NCI-H748 (cell line): ENCODE results near the gene RPS23.
"Not testable (repeated sequence)": the region's sequence is repeated elsewhere in the genome, so short reads cannot be mapped to it uniquely, and the experiment has no call there.

Source experiments
- DNase-seq: peaks from one replicate; lab custom pipeline; 2025; ENCODE audit not compliant: unreplicated experiment; lab: John Stamatoyannopoulos, UW

Gene RPS23

DNA sequence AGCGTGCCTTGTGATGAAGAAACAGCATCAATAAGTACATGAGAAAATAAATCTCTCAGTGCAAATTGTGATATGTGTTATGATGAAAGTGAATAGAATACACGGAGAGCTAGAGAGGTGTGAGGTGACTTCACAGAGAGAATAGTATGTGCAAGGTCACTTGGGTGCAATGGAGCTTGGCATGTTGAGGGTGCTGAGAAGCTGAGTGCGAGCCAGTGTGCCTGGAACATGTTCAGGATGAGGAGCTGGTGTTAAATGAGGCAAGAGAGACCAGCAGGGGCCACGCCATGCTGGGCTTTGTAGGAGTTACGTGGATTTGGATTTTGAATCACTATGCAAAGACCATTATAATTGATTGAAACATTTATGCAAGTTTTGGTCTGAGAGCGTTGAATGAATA is 12.8 kb upstream of the RPS23 start:
- DNase-seq: no peak

DNA sequence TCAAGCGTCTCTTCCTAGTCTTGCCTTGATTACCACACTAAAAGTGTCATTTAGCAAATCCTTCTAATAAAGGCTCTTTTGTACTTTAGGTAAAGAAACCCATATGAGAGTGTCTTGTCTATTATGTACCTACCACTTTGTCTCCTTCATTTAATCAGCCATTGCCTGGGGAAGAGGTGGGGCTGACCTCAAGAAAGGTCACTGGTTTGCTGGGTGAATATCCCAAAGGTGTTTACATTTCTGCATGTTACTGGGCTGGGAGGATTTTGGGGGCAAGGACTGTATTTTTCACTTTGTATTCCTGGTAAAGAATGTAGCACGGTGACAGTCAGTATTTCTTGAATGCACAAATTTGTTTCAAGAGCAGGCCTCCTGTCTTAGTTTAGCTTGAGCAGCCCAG is 11.9 kb upstream of the RPS23 start:
- DNase-seq: no peak

DNA sequence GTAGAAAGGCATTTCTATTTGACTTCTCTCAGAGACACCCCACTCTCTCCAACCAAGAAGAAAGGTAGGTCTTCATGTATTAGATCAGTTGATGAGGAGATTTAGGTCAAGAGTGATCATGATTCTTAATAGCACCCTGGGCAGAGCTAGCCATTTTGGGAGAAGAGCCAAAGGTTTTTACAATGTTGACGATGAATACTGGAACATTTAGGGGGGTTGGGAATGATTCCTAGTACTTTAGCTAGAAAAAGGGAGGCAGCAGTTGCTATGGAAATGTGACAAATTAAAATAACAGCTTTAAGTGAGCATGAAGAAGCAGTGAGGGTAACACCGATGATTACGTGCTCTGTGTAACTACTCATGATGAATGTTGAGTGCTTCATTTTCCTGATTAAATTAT is 9.5 kb upstream of the RPS23 start:
- DNase-seq: no peak

DNA sequence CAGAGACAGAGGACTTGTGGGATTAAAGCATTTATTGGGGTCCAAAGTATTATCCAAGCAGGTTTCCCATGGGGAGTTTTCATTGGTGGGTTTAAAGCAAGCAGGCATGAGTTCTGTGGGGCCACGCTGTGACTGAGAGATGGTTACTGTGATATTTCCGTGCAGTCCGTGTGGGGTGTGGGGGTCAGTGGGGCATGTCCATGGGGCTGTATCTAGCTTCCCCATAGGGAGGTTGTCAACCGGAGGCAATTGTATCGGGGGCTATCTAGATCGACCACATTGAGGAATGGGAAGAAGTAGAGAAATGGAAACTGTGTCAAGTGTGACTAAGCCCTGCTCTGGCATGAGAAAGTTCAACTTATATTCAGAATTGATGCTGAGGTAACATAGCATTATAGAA is 7.1 kb upstream of the RPS23 start:
- DNase-seq: no peak

- DNase-seq: no peak
Observed at GRCh38 chr5:82283893-82284292, 5.7 kb upstream of the RPS23 start.

- DNase-seq: no peak
Observed at GRCh38 chr5:82278711-82279370, 687 bp upstream of the RPS23 start.

GRCh38 chr5:82277613-82277986 is 554 bp downstream of the RPS23 start:
- DNase-seq: no peak

DNA sequence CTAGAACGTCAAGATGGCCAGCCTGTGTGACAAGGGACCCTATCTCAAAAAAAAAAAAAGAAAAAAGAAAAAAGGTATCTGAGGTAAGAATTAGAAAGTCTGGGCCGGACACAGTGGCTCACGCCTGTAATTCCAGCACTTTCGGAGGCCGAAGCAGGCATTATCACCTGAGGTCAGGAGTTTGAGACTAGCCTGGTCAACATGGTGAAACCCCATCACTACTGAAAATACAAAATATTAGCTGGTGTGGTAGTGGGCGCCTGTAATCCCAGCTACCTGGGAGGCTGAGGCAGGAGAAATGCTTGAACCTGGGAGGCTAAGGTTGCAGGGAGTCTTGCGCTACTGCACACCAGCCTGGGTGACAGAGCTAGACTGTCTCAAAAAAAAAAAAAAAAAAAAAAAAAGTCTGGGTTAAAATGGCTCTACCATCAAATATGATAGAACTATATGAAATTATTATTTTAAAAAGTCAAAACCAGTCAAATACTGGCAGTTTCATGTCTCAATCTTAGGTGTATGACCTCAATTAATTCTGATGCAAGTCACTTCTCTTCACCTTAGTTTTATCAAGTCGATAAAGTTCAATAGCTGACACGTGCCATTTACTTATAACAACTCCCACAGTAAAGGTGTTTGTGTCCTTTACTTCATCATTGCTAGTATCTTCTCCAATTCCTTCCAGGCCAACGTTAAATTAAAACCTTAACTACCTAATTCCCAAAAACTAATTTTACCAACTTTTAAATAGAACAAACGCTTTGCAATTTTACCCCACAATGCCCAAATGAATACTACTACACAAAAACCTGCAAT is 1.1 kb downstream of the RPS23 start:
- DNase-seq: no peak

- DNase-seq: no peak
Observed at GRCh38 chr5:82275216-82275664, 2.9 kb downstream of the RPS23 start.

GRCh38 chr5:82274343-82275211 is 3.6 kb downstream of the RPS23 start:
- DNase-seq: no peak

DNA sequence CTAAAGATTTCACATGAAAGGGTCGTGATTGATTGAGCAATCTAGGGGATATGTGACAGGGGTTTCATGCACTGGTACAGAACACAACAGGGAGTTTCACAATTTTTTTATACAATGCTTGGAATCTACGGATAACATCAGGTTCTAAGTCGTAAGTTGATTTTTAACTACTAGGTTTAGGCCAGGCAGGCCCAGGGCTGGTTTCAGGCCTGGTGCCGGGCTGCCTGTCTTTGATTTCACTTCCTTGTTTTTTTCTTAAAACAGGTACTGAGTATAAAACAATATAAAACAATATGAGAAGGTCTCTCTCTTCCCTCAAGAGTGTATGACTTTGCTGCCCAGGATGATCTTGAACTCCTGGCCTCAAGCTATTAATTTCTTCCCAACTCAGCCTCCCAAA is 4.7 kb downstream of the RPS23 start:
- DNase-seq: not testable (repeated sequence)

DNA sequence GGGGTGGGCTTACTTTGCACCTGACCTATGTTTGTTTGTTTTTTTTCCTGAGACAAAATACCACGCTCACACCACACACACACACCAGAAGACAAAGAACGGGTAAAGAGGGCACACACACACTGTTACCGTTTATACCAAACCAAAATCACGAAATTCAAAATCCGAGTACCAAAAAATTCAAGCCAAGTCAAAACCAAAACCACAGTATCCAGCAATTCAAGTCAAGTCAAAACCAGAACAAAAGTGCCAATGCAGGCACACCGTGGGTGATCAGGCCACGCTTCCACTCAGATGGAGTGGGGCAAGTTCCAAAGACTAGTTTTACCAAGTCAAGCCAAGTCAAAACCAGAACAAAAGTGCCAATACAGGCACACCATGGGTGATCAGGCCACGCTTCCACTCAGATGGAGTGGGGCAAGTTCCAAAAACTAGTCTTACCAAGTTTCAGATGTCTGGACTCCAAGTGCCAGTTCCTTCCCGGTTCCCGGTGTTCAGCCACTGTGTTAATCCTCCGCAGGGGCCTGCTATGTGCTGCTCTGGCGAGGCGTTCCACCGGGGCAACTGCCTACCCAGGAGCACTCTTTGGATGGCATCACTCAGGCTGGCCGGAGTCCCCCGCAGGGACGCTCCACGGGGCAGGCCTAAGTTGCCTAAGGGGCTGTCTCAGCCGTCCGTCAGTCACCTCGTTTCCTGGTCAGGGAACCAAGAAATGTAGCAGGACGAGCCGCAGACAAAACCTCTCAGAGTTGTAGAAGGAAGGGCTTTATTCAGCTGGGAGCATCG is 5.4 kb downstream of the RPS23 start:
- DNase-seq: not testable (repeated sequence)

DNA sequence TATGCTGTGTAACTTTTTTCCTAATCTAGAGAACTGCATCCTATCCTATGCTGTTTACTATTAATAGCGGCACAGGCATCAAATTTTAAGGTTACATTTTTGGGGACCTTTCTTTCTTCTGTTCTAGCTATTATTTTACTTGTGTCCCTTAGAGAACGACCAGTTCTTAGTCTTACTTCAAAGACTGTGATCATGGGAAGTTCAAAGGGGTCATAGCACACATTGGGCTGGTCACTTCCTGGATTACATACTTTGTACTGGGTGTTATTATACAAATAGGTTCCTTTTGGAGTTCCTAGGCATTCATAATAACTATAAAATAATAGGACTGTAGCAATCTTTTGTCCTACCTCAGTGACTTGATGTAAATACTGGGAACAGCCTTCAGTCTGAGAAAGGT is 8.8 kb downstream of the RPS23 start:
- not testable (repeated sequence) for DNase-seq

DNA sequence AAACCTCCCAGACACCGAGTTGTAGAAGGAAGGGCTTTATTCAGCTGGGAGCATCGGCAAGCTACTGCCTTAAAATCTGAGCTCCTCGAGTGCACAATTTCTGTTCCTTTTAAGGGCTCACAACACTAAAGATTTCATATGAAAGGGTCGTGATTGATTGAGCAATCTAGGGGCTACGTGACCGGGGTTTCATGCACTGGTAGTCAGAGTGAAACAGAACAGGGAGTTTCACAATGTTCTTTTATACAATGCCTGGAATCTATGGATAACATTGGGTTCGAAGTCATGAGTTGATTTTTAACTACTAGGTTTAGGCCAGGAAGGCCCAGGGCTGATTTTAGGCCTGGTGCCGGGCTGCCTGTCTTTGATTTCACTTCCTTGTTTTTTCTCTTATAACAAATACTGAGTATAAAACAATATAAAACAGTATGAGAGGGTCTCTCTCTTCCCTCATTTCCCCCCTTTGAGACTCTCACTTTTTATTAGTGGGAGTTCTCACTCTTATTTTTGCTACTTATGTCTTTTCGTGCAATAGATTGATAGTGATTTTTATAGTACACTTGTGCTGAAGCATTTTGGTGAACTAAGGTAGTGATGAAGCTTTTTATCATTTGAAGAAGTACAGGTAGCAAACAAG is 10.7 kb downstream of the RPS23 start:
- DNase-seq: not testable (repeated sequence)

GRCh38 chr5:82265047-82265446 is 13.1 kb downstream of the RPS23 start:
- no peak for DNase-seq

DNA sequence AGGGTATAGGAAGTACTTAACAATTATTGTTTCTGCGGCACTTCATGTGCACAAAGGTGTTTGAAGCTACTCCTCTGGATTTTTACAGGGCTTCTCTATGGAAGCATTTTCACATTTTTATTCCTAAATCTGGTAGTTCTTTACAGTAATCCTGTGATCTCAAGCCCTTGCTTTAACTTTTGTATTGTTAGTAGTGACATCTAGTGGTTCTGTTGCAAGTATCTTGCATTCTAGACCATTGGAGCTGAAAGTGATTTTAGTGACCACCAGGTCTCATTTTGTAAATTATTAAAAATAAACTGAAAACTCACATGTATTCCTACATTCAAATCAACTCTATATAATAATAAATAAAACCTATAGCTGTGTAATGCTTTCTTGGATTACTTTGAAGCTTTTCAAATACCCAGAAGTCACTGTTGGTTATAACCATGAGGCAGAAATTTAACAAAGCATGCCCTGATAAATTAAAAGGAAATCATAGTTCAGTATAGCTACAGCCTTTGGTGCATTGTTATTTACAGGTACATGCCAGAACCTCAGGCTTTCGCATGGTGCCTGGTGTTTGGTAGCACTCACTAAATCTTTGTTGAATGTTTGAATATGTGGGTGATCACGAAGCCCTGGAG is 18.9 kb downstream of the RPS23 start:
- DNase-seq: peak; percentile 24

GRCh38 chr5:82257729-82258128 is 20.4 kb downstream of the RPS23 start:
- DNase-seq: no peak

DNA sequence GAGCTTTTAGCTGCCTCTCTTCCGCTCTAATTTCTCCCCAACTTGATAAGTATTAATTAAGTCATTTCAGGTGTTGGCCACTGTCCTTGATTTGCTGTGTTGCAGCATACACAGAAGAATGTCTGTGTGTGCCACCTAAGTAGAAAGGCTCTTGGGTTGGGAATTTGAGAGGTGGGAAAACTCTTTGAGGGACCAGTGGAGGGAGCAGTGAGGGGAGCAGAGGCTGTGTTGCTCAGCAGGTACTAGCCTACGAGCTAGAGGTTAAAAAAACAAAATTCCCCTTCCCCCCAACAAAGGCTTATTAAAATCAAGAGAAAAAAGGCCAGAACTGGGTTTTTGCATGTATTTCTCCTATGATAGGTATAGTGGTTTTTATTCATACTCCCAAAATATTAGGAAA is 20.9 kb downstream of the RPS23 start:
- no peak for DNase-seq

DNA sequence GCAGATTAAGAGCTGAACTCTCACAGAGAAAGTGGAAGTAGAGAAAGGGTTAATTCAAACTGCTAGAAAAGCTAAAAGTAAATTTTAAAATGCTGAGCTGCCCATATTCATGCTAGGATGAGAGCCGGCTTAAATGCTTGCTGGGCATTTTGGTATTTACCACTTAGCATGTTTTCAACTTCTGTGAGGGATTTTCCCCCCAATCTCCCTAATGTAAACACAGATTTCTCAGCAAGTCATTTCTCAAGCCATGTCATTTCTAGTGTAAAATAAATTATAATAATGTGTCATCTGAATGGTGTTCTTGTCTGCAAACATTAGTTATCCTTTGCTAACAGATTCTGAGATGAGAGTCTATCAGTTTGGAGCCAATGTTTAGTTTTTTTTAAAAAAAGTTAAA is 22.3 kb downstream of the RPS23 start:
- no peak for DNase-seq

DNA sequence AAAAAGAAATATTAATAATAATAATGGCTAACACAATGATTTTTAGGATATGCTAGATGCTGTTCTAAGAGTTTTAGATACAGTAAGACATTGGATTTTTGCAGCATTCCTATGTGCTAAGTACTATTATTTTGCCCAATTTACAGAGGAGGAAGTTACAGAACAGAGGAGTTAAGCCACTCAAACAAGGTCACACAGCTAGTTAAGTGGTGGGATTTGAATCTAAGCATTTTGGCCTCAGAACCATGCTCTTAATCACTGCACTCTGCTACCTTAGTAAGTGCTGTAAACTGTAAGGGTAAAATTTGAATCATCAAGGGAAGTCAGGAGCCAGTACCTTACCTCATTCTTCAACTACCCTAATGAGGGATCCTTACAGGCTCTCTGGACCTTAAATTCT is 25.4 kb downstream of the RPS23 start:
- no peak for DNase-seq
